ENCODE data around the gene HOXB1.

- TF ChIP-seq CTCF (IDR thresholded peaks at IDR 0.05; ENCODE audit: extremely low read depth in 1 of 2, insufficient read depth in 1 of 2, low read depth in 1 of 2, low read length in 2 of 2), result no peak
- TF ChIP-seq POLR2A (IDR thresholded peaks at IDR 0.05; ENCODE audit: low read depth, low read length), result no peak
- no peak for TF ChIP-seq GATA2 (IDR thresholded peaks at IDR 0.05; ENCODE audit: insufficient read depth, insufficient read length, low read depth, low read length)
- TF ChIP-seq EZH2 (IDR thresholded peaks at IDR 0.05; ENCODE audit: borderline replicate concordance, low read depth, low read length, severe bottlenecking), result no peak
Observed at GRCh38 chr17:48540213-48540612, 9.4 kb upstream of the HOXB1 start.
